ACC112 (cell line): Measurements from ENCODE around the gene OPA3.
A peak's percentile ranks its signal among the peaks of the same experiment; 100 is the strongest.

Experiments used
- H2AFZ ChIP-seq: fragments of 200-600 bp; sonication (generic); one replicate; pipeline ENCODE4 v1.6.0; 2017; ENCODE audit warnings: antibody characterized with exemption, low read length; ENCODE audit not compliant: unreplicated experiment
- H3K27ac ChIP-seq: fragments of 200-600 bp; sonication (generic); 2 replicates; pipeline ENCODE4 v1.5.1; 2014; ENCODE audit warnings: low read depth, mild to moderate bottlenecking, antibody characterized with exemption, low read length, moderate library complexity
- H3K27me3 ChIP-seq: fragments of 200-600 bp; sonication (generic); 2 replicates; pipeline ENCODE4 v1.6.1; 2014; ENCODE audit warnings: mild to moderate bottlenecking, antibody characterized with exemption, low read length, moderate library complexity, mixed read lengths; ENCODE audit not compliant: insufficient read depth
- H3K36me3 ChIP-seq: fragments of 200-600 bp; sonication (generic); 2 replicates; pipeline ENCODE4 v1.6.1; 2016; ENCODE audit warnings: mild to moderate bottlenecking, antibody characterized with exemption, low read length, moderate library complexity, mixed read lengths; ENCODE audit not compliant: insufficient read depth
- H3K4me1 ChIP-seq: fragments of 200-600 bp; sonication (generic); one replicate; pipeline ENCODE4 v1.6.1; 2016; ENCODE audit warnings: low read length, mixed read lengths; ENCODE audit not compliant: insufficient read depth, unreplicated experiment, control insufficient read depth
- H3K4me3 ChIP-seq: fragments of 200-600 bp; sonication (generic); 2 replicates; pipeline ENCODE4 v1.5.1; 2014; ENCODE audit warnings: mild to moderate bottlenecking, low read depth, low read length
- H3K79me2 ChIP-seq: fragments of 200-600 bp; sonication (generic); one replicate; pipeline ENCODE4 v1.6.0; 2016; ENCODE audit warnings: low read length; ENCODE audit not compliant: control insufficient read depth, unreplicated experiment, insufficient read depth

OPA3 gene

DNA sequence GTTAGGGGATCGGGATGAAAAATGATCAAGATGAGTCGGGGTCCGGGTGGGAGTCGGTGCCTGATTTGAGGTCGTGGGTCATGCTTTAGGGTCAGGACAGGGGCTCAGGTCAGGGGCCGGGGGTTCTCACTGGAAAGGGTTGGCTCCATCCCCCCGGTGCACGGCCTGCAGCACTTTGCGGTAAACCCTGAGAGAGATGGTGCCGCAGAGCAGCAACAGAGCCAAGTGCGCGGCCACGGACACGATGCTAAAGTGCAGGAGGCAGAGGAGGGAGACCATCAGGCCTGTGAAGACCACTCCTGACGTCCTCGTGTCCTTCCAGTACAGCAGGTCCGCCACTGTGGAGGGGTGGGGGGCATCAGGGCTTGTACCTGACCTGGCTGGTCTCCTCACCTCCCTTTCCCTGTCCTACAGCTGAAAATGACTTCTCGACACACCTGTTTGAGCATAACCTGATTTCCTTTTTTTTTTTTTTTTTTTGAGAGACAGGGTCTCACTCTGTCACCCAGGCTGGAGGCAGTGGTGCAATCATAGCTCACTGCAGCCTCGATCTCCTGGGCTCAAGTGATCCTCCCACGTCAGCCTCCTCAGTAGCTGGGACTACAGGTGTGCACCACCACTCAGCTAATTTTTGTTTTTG lies 95.3 kb downstream of the OPA3 start:
- no peak overlapping the region for H2AFZ ChIP-seq
- H3K79me2 ChIP-seq, result no peaks in the 10 kb centered on the region
- H3K27me3 ChIP-seq, result no peaks in the 10 kb centered on the region
- H3K27ac ChIP-seq, result no peak overlapping the region
- H3K4me1 ChIP-seq, result no peaks in the 10 kb centered on the region
- no peaks in the 10 kb centered on the region for H3K36me3 ChIP-seq
- no peak overlapping the region for H3K4me3 ChIP-seq

DNA sequence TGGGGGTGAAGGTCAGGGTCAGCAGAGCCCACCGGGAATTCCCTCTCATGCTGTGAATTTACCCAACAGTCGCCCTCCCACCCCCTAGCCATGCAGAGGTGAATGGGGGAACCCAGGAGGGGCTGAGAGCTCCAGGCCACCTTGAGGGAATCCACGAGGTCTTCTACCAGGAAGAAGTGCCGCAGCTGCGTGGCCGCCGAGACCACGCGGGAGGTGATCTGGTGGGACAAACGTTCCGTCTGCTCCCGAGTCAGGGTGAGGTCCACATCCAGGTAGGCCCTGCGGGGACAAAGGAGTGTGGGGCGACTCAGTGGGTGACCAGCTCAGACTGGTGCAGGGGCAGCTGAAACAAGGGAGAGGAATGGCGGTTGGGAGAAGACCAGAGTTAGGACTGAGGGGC lies 95.9 kb downstream of the OPA3 start:
- Histone ChIP-seq H3K27ac (no peak overlapping the region), H2AFZ (no peak overlapping the region), H3K36me3 (no peaks in the 10 kb centered on the region), H3K4me1 (no peaks in the 10 kb centered on the region), H3K79me2 (no peaks in the 10 kb centered on the region), H3K4me3 (no peak overlapping the region), H3K27me3 (no peaks in the 10 kb centered on the region)

DNA sequence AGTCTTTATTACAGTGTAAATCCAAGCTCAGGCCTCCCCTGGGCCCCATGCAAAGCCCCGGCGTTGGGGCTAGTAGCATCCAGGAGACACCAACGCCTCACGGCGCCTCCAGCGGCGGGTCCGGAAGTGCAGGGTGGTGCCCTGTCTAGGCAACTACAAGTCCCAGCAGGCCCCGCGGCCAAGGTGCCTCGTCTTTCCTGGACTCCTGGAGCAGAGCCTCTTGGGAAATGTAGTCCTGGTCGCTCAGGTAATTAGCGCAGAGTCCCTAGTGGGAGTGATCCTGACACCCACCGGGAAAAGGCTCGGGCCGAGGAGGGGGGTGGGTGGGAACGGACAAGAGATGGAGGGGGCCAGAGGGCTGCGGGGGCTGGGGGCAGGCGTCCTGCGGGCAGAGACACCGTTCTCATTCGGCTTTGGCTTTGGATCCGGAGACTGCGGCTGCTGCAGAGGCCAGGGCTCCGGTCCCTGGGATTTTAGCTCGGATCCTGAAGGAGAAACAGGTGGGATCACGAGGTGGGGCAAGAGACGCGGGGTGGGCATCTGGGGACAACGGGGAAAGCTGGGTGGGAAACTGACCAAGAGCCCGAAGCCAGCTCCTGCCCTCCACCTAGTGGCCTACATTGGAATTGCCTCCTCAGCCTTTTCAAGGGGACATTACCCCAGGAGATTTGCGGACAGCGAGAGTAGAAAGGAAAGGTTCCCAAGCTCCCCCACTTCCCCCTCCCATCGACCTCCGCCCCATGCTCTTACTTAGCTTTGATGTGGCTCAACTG lies 99.1 kb downstream of the OPA3 start:
- H3K4me1 ChIP-seq, result no peaks in the 10 kb centered on the region
- no peaks in the 10 kb centered on the region for H3K27me3 ChIP-seq
- H3K36me3 ChIP-seq, result no peaks in the 10 kb centered on the region
- no peak overlapping the region for H3K27ac ChIP-seq
- peak overlapping the region; percentile 74 for H3K4me3 ChIP-seq
- no peaks in the 10 kb centered on the region for H3K79me2 ChIP-seq
- H2AFZ ChIP-seq, result peak overlapping the region; percentile 75

DNA sequence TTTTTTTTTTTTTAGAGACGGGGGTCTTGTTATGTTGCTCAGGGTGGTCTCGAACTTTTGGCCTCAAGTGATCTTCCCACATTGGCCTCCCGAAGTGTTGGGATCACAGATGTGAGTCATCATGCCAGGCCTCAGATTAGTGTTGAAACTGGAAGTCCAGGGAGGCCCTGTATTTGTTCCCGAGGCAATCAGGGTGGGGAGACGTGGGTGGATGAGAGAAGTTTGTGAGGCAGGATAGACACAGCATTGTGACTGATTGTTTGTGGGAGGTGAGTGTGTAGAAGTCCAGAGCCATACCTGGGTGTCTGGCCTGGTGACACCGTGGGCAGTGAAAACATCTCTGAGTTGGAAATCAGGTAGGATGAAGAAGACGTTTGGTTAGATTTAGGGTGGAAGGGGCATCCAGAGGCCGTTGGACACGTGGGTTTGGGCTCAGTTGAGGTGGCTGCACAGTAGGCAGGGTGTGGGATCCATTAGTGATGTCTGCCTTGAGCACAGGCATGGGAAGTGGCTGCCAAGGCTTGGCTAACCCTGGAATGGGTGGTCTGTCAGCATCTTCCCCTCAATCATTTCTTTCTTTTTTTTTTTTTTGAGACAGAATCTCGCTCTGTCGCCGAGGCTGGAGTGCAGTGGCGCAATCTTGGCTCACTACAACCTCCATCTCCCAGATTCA lies 100.2 kb downstream of the OPA3 start:
- no peaks in the 10 kb centered on the region for H3K79me2 ChIP-seq
- no peak overlapping the region for H2AFZ ChIP-seq
- no peak overlapping the region for H3K4me3 ChIP-seq
- no peaks in the 10 kb centered on the region for H3K27me3 ChIP-seq
- no peak overlapping the region for H3K27ac ChIP-seq
- no peaks in the 10 kb centered on the region for H3K4me1 ChIP-seq
- H3K36me3 ChIP-seq, result no peaks in the 10 kb centered on the region

DNA sequence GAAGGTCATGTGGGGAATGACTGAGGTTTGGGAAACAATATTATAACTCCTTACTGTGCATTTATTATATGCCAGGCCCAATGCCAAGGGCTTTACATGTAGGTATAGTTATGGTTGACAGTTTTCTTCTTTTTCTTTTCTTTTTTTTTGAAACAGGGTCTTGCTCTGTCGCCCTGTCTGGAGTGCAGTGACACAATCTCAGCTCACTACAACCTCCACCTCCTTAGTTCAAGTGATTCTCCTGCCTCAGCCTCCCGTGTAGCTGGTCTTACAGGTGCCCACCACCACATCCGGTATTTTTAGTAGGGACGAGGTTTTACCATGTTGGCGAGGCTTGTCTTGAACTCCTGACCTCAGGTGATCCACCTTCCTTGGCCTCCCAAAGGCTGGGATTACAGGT lies 101.6 kb downstream of the OPA3 start:
- Histone ChIP-seq H3K4me1 (peaks cover under 1% of the 10 kb centered on the region), H3K27ac (no peak overlapping the region), H3K79me2 (no peaks in the 10 kb centered on the region), H3K27me3 (no peaks in the 10 kb centered on the region), H2AFZ (no peak overlapping the region), H3K4me3 (no peak overlapping the region), H3K36me3 (no peaks in the 10 kb centered on the region)

DNA sequence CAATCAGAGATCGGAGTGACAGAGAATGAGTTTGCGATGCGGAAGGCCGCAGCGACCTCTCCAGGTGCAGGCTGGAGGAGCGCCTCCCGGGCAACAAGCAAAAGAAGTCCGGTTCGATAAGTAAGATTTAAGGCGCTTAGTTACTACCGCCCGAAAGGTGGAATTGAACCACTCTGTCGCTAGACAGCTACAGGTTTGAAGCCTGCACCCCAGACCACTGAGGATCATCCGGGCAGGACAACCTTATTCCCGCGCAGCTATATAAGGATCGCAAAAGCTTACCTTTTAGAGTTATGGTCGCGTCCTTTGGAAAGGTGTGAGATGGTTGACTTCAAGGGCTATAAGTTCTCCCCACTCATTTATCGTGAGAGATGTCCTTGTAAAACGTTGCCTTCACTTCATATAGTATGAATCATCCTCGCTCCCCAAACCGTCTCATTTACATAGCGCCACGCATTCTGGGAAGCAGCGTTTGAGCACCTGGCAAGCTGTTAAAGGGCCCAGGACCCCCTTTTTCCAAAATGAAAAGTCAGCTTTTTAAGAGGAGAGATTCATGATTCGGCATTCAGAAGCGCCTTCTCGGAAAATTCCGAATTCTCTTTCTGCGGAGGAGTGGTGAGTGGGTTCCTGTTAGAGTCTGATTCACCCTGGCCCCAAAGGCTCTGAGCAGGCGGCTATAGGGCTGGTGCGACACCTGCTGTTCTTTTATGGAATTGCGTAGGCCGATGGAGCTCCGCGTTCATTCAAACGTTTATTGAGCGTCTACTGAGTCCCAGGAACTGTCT lies 106.0 kb downstream of the OPA3 start:
- Histone ChIP-seq H3K79me2 (no peaks in the 10 kb centered on the region), H3K4me3 (peak overlapping the region; percentile 78), H2AFZ (peak overlapping the region; percentile 49), H3K4me1 (peaks cover 3% of the 10 kb centered on the region), H3K27me3 (no peaks in the 10 kb centered on the region), H3K27ac (peak overlapping the region; percentile 93), H3K36me3 (no peaks in the 10 kb centered on the region)

DNA sequence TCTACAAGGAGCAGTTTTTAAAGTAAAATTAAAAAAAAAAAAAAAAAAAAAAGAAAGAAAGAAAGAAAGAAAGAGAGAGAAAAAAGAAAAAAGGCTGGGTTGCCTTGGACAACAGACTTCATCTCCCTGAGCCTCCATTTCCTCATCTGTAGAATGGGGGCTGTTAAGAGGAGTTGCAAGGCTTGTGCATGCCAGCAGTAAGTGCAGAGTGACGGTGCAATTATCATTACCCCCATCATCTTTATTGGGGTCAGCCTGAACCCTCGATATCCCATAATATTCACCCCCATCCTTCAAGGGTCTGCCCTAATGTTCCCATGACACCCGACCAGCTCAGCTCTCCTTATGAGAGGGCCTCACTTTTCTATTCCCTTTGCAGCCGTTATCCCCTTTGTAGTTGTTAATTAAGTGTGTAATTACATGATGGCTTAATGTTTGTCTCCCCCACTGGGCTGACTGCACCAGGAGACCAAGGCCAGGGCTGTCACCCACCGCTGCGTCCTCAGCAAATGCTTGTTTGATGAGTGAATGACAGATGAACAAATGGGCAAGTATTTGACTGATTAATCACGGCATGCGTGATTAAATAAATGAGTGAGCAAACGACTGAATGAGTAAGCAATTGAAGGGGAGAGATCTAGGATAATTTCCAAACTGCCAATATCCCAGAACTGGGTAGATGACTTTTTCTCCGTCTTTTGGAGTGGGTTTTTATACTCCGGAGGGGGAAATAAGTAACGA lies 106.7 kb downstream of the OPA3 start:
- no peaks in the 10 kb centered on the region for H3K27me3 ChIP-seq
- H2AFZ ChIP-seq, result no peak overlapping the region
- H3K36me3 ChIP-seq, result no peaks in the 10 kb centered on the region
- H3K4me1 ChIP-seq, result peaks cover 3% of the 10 kb centered on the region
- no peaks in the 10 kb centered on the region for H3K79me2 ChIP-seq
- peak overlapping the region; percentile 78 for H3K4me3 ChIP-seq
- H3K27ac ChIP-seq, result peak overlapping the region; percentile 93
